Kidney (tissue), 14 donors: ENCODE results near the gene PIN4. TPM values are rescaled to one million over a fixed set of nuclear protein-coding genes. Genes with fewer than 3 reads are reported as not detected.
"Not testable (repeated sequence)": the region's sequence is repeated elsewhere in the genome, so short reads cannot be mapped to it uniquely, and the experiment has no call there.

Experiments used
- DNase-seq, 5 donors: peaks; one replicate each; pipeline ENCODE4 v3.0.0-alpha.2; 2013 to 2020
- FAIRE-seq: peaks from 2 replicates; lab custom pipeline; 2012; peaks lifted over from hg19 to GRCh38; lab: Jason Lieb, UNC
- H3K27ac ChIP-seq, 2 donors: one replicate each; pipeline ENCODE4 v1.7.0; 2013; ENCODE audit warnings: low read depth in 2 of 2, low read length in 2 of 2, inconsistent platforms in 1 of 2
- H3K27me3 ChIP-seq: one replicate; pipeline ENCODE4 v1.7.1; 2013; ENCODE audit warnings: low read length, inconsistent platforms; ENCODE audit not compliant: control insufficient read depth, insufficient read depth
- H3K36me3 ChIP-seq, 3 donors: one replicate each; pipeline versions ENCODE4 v1.7.0 to v1.7.1; 2013; ENCODE audit warnings: low read length in 3 of 3, control low read depth in 1 of 3, inconsistent platforms in 1 of 3; ENCODE audit not compliant: insufficient read depth in 3 of 3, control insufficient read depth in 2 of 3
- H3K4me1 ChIP-seq, 3 donors: one replicate each; pipeline versions ENCODE4 v1.7.0 to v1.7.1; 2013; ENCODE audit warnings: low read length in 3 of 3, inconsistent platforms in 1 of 3, low read depth in 1 of 3; ENCODE audit not compliant: control insufficient read depth in 2 of 3, insufficient read depth in 2 of 3
- H3K4me3 ChIP-seq, 3 donors: one replicate each; pipeline versions ENCODE4 v1.7.0 to v1.8.1; 2013; ENCODE audit warnings: low read length in 3 of 3, control low read depth in 1 of 3, inconsistent platforms in 1 of 3
- H3K9ac ChIP-seq, 3 donors: one replicate each; pipeline versions ENCODE4 v1.7.0 to v1.7.1; 2013; ENCODE audit warnings: low read length in 3 of 3, control low read depth in 1 of 3, inconsistent platforms in 1 of 3
- H3K9me3 ChIP-seq, 3 donors: one replicate each; pipeline versions ENCODE4 v1.7.0 to v1.7.1; 2013; ENCODE audit warnings: low read length in 3 of 3, control low read depth in 1 of 3, inconsistent platforms in 1 of 3; ENCODE audit not compliant: control insufficient read depth in 2 of 3, insufficient read depth in 1 of 3
- CTCF ChIP-seq: IDR thresholded peaks from 3 replicates; pipeline ENCODE4 v1.5.1; 2012; ENCODE audit warnings: mild to moderate bottlenecking, moderate library complexity, borderline replicate concordance; ENCODE audit not compliant: insufficient read depth; ENCODE audit errors: extremely low read depth
- intact Hi-C: fragments of 100-400 bp; cut with DNase I; formaldehyde crosslinking; loops from one replicate; pipeline ENCODE4 v1.11.1; 2022
- polyA plus RNA-seq: library from polyadenylated mRNA; stranded (reverse); fragments of 350-450 nt; fragmentation: Illumina TruSeq; extraction: RNeasy Lipid Tissue Mini Kit (QIAGEN cat#74804); gene quantifications from one replicate; pipeline ENCODE4 v1.2.3, GENCODE V29; 2014; ENCODE audit warnings: low read depth, low replicate concordance; ENCODE audit not compliant: insufficient read depth
- total RNA-seq: library from RNA; stranded (reverse); fragmentation: NEBNext Ultra II Directional; extraction: Animal tissue kit (Norgen Biotek cat#: 25700); gene quantifications from one replicate; pipeline ENCODE4 v1.2.1, GENCODE V29; 2021
- donor health status: control.
- donor health status: control.
- donor health status: control.
- donor health status: control.
- donor health status: control.
- donor health status: DM: yes; HTN: yes; CAD: no.
- donor health status: Normal renal cell carcinoma (clear cell type).

PIN4 gene
- total and polyA plus RNA-seq, 2 donors from 2014 or later = 11.0 to 50.9 TPM

DNA sequence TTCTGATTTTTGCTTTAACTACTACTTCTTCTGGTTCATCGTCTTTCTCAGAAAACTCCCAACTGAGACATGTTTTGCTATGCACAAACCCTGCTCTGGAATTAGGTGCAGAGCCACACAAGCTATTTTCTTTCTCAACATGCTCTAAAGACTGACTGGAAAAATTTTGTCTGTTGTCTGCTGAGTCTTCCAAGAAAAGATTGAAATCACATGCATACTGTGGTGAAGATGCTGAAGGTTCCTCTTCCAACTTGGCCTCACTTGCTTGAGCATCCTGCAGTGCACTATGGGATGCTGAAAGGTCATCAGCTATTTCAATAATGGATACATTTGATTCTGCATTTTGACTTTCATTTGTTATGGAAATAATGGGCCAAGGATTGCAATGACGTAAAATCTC, 24.1 kb downstream of the PIN4 start:
- DNase-seq = no peak
- no peak for TF ChIP-seq CTCF
- no peaks in the 10 kb centered on the region for H3K9me3 ChIP-seq
- intact Hi-C loops = no loop called here
- no peak overlapping the region for H3K9ac ChIP-seq
- no peaks in the 10 kb centered on the region for H3K4me1 ChIP-seq
- no peaks in the 10 kb centered on the region for H3K27me3 ChIP-seq
- no peak overlapping the region for H3K4me3 ChIP-seq
- no peaks in the 10 kb centered on the region for H3K36me3 ChIP-seq
- H3K27ac ChIP-seq = no peak overlapping the region
- FAIRE-seq = no peak

DNA sequence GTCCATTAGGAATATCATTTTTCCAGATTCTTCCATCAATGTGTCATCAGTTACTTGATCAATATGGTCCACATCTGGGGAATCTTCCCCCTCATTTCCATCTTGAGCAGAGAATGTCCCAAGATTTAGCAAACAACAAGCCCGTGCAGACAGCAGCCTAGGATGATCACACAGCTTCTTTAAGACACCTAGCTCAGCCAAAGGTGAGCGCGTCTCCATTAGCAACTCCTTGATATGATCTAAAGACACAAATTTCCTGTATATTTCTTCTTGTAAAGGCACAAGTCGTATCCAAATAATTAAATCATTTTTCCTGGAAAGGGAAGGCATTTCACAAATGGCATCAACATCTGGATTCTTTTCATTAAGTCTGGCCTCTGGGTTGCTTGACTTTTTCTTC, 25.8 kb downstream of the PIN4 start:
- no peak for TF ChIP-seq CTCF
- Histone ChIP-seq H3K27me3 (no peaks in the 10 kb centered on the region), H3K9me3 (no peaks in the 10 kb centered on the region), H3K4me1 (no peaks in the 10 kb centered on the region), H3K4me3 (no peak overlapping the region), H3K36me3 (no peaks in the 10 kb centered on the region), H3K9ac (no peak overlapping the region), H3K27ac (no peak overlapping the region)
- no peak for DNase-seq
- intact Hi-C loops = no loop called here
- no peak for FAIRE-seq

DNA sequence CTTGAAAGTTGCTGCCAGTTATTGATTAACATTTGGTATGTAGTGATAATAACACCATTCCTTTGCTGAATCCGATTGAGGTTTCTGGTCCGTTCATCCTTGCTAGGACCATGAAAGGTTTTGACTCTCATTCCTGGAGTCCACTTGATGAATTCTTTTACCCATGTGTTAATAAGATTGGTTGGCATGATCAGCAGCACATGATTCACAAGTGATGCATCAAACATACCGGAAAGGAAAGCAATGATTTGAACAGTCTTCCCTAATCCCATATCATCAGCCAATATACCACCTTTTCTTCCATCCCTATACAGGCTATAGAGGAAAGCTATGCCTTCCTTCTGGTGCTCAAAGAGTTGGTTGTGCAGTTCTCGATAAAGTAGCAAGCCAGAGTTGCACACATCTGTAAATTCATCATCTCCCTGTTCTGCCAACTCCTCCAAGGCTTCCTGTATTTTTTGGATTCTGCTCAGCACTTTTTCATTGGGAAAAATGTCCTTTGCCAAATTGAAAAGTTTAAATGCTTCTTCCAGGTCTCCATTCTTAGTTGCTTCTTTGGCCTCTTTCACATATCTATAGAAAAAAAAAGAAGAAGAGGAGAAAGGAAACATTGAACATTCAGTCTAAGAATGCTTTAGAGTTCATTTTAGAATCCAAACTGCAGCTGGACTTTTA, 26.7 kb downstream of the PIN4 start:
- Histone ChIP-seq H3K9me3 (no peaks in the 10 kb centered on the region), H3K4me3 (no peak overlapping the region), H3K27me3 (no peaks in the 10 kb centered on the region), H3K27ac (no peak overlapping the region), H3K9ac (no peak overlapping the region), H3K36me3 (no peaks in the 10 kb centered on the region), H3K4me1 (no peaks in the 10 kb centered on the region)
- TF ChIP-seq CTCF = no peak
- DNase-seq (no peak), FAIRE-seq (no peak)
- intact Hi-C loops = no loop called here

DNA sequence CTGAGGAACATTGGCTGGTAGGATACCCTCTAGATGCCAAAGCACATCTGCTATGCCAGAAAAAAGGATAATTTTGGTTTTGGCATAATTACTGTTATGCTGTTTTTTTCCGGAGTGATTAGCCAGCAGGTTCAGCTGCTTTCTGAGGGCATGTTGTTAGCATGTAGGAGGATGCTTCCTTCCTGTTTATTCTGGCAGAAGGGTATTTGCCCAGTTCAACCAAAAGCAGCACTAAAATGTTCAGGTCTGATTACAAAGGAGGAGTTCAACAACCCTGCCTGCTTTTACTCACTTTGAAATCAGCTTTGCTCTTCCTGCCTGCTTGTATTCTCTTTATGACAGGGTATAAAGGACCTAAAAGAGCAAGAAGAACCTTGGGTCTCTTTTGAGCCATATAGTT, 35.4 kb downstream of the PIN4 start:
- no peak overlapping the region for H3K9ac ChIP-seq
- FAIRE-seq = no peak

GRCh38 chrX:72220375-72220774, 38.8 kb downstream of the PIN4 start:
- H3K27ac ChIP-seq, H3K4me3 ChIP-seq, FAIRE-seq, H3K9me3 ChIP-seq, H3K36me3 ChIP-seq, DNase-seq, H3K4me1 ChIP-seq, intact Hi-C loops, H3K27me3 ChIP-seq, H3K9ac ChIP-seq: not testable (repeated sequence)

More for the DNA sequence above, 35.4 kb downstream of the PIN4 start:
- Histone ChIP-seq H3K4me3 (no peak overlapping the region), H3K36me3 (no peaks in the 10 kb centered on the region), H3K9me3 (no peaks in the 10 kb centered on the region), H3K27me3 (no peaks in the 10 kb centered on the region), H3K27ac (no peak overlapping the region), H3K4me1 (no peaks in the 10 kb centered on the region)
- DNase-seq = peak in 1 of 5 donors; percentile 9
- intact Hi-C loops = no loop called here
- TF ChIP-seq CTCF = no peak
